ENCODE data around the gene SMS. TPM values are rescaled to one million over a fixed set of nuclear protein-coding genes. Genes with fewer than 3 reads are reported as not detected.
"Not testable (repeated sequence)": the region's sequence is repeated elsewhere in the genome, so short reads cannot be mapped to it uniquely, and the experiment has no call there.

The SMS gene
- total and polyA plus RNA-seq, 2 of the 4 experiments (the other 2 are of a cell fraction): 176 to 230 TPM

GRCh38 chrX:21953195-21953830, 12.8 kb downstream of the SMS start:
- peaks cover 79% of the 10 kb centered on the region for H4K20me1 ChIP-seq (ENCODE audit: insufficient read depth, low read length)
- not testable (repeated sequence) for BruUV-seq (replicated peaks)

More at GRCh38 chrX:21953195-21953830, 12.8 kb downstream of the SMS start:
- H3K27ac ChIP-seq (ENCODE audit: insufficient read depth, low read length); H3K9ac ChIP-seq (ENCODE audit: low read depth, low read length); H3K18ac ChIP-seq (ENCODE audit: low read depth, low read length); in situ Hi-C loops (cut with MboI; ENCODE audit: low sequenced_read_pairs); H3K4me1 ChIP-seq (ENCODE audit: control insufficient read depth, insufficient read depth, low read length); intact Hi-C loops (cut with micrococcal nuclease); H4K5ac ChIP-seq (ENCODE audit: low read depth, low read length); DNase-seq; dilution Hi-C loops (cut with HindIII; ENCODE audit: low sequenced_read_pairs, unreplicated experiment); H2AFZ ChIP-seq (replicated peaks; ENCODE audit: low read length, poor library complexity); H3K56ac ChIP-seq (ENCODE audit: extremely low read depth, insufficient read depth, low read length); H2AK5ac ChIP-seq (ENCODE audit: low read depth, low read length); H3K79me1 ChIP-seq (ENCODE audit: low read depth in 1 of 2, low read length in 2 of 2); H3K4ac ChIP-seq (ENCODE audit: low read depth, low read length); H2BK5ac ChIP-seq (ENCODE audit: low read depth, low read length, poor library complexity, severe bottlenecking); POLR2A ChIA-PET (ENCODE audit: unreplicated experiment); H3K14ac ChIP-seq (replicated peaks; ENCODE audit: low read depth, low read length); H4K91ac ChIP-seq (ENCODE audit: insufficient read depth, low read depth, low read length); H3K4me2 ChIP-seq (ENCODE audit: low read depth, low read length); H3K36me3 ChIP-seq (ENCODE audit: control insufficient read depth, insufficient read depth, low read length); H3K4me3 ChIP-seq (ENCODE audit: insufficient read depth, low read depth, low read length); H2BK20ac ChIP-seq (ENCODE audit: low read depth, low read length); H4K8ac ChIP-seq (ENCODE audit: low read depth in 2 of 2, low read length in 2 of 2); ATAC-seq (ENCODE audit: low read depth); H2BK120ac ChIP-seq (ENCODE audit: low read depth, low read length); H3K23ac ChIP-seq (ENCODE audit: low read depth, low read length); H2AK9ac ChIP-seq (replicated peaks; ENCODE audit: low read depth, low read length, poor library complexity); H2BK15ac ChIP-seq (ENCODE audit: low read depth, low read length); H3K27me3 ChIP-seq (ENCODE audit: control insufficient read depth, insufficient read depth, low read length); H3K9me3 ChIP-seq (ENCODE audit: control insufficient read depth, insufficient read depth, low read length): not testable (repeated sequence)
- CTCF ChIA-PET: interaction anchor here (1.1 kb wide), 1 partner anchor 22 kb away, joined by 3 read pairs; no protein-coding TSS in a partner anchor
- no CpG with 5 or more reads among the region's 6 CpGs for WGBS, 2 experiments (ENCODE audit: extremely low coverage in 2 of 2, insufficient read length in 1 of 2)
- peaks cover 14% of the 10 kb centered on the region for H3K9me1 ChIP-seq (ENCODE audit: insufficient read depth, low read length)
- TF ChIP-seq CEBPB (IDR thresholded peaks at IDR 0.05; ENCODE audit: low read depth, low read length): peak; percentile 46; the same call in 1 of the 2 replicates
